Body of pancreas (tissue), 4 donors: Measurements from ENCODE around the gene PIK3C2B. TPM values are rescaled to one million over a fixed set of nuclear protein-coding genes. Genes with fewer than 3 reads are reported as not detected.

Experiments
- ATAC-seq: fragments of 150-250 bp; one replicate; pipeline ENCODE4 v1.9.1; 2016
- DNase-seq, 4 donors: peaks; one replicate each; pipeline ENCODE4 v3.0.0-alpha.2; 2019
- H3K27ac ChIP-seq, 4 donors: fragments of 200-600 bp; sonication (generic); 1 replicate in 3 of 4; 2 replicates in 1 of 4; pipeline versions ENCODE4 v1.5.1 to v1.6.1; 2016 to 2019; ENCODE audit warnings: mild to moderate bottlenecking in 1 of 4, mixed read lengths in 1 of 4, moderate library complexity in 1 of 4
- H3K27me3 ChIP-seq, 2 donors: fragments of 200-600 bp; sonication (generic); one replicate each; pipeline ENCODE4 v1.6.0; 2016; ENCODE audit warnings: mild to moderate bottlenecking in 1 of 2
- H3K36me3 ChIP-seq, 2 donors: fragments of 200-600 bp; sonication (generic); replicated peaks in 1 of 2; 2 replicates each; pipeline ENCODE4 v1.5.1; 2016; ENCODE audit warnings: low read depth in 2 of 2; ENCODE audit not compliant: insufficient read depth in 1 of 2
- H3K4me1 ChIP-seq: fragments of 200-600 bp; sonication (generic); one replicate; pipeline ENCODE4 v1.6.0; 2016
- H3K4me3 ChIP-seq, 2 donors: fragments of 200-600 bp; sonication (generic); 1 replicate in 1 of 2; 2 replicates in 1 of 2; pipeline ENCODE4 v1.5.1; 2016 to 2019
- H3K9me3 ChIP-seq, 3 donors: fragments of 200-600 bp; sonication (generic); 1 replicate in 2 of 3; 2 replicates in 1 of 3; pipeline ENCODE4 v1.5.1; 2016
- CTCF ChIP-seq, 7 experiments: fragments of 450-650 bp in 4 of 7; fragments of 200-600 bp in 3 of 7; sonication (generic) in 3 of 7; IDR thresholded peaks; one replicate each; pipeline ENCODE4 v1.5.1; 2016 to 2019; ENCODE audit warnings: antibody characterized with exemption in 7 of 7
- POLR2A ChIP-seq, 3 donors: fragments of 450-650 bp; IDR thresholded peaks; one replicate each; pipeline ENCODE4 v1.6.1; 2016; ENCODE audit warnings: antibody characterized with exemption in 3 of 3, mild to moderate bottlenecking in 2 of 3
- WGBS, 2 donors: methylation state at CpG; one replicate each; pipeline ENCODE4 v1.1.5; 2017; 5-methylcytosine and 5-hydroxymethylcytosine counted together
- intact Hi-C: fragments of 100-400 bp; cut with DNase I; formaldehyde crosslinking; loops from one replicate; pipeline ENCODE4 v1.15.1; 2023
- total RNA-seq, 2 donors: library from RNA; depleted of rRNA; stranded (reverse); fragments of >200 nt; gene quantifications; one replicate each; pipeline ENCODE4 v1.1.0, GENCODE V29; 2016

PIK3C2B gene
- total RNA-seq, 2 donors from 2014 or later: 11.4 to 18.1 TPM

DNA sequence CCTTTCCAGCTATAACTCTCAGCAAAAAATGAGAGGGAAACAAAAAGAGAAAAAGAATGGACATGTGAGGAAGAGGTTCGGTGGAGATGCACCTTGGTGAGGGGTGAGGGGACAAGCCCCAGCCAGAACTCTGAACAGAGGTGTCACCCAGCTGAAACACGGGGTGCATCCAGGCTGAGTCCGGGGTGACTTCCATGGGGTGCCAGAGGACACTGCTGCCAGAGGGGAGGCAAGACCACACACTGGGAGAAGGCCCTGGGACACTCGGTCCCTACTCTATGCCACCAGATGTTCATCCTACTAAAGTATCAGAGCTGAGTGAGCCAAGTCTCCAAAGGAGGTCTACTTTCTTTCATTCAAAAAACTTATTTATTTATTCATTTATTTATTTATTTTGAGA lies 46.9 kb downstream of the PIK3C2B start:
- Histone ChIP-seq H3K4me3 (no peak overlapping the region), H3K4me1 (peaks cover 22% of the 10 kb centered on the region), H3K27ac (no peak overlapping the region), H3K36me3 (no peaks in the 10 kb centered on the region), H3K27me3 (no peaks in the 10 kb centered on the region), H3K9me3 (no peaks in the 10 kb centered on the region)
- no peak for TF ChIP-seq CTCF (IDR thresholded peaks at IDR 0.05)
- TF ChIP-seq POLR2A (IDR thresholded peaks at IDR 0.05): no peak
- WGBS, 2 donors: 58 to 79% methylated on average over 4 of the region's 4 CpGs
- ATAC-seq: no peak
- no peak for DNase-seq
- intact Hi-C loops: loop anchor here (5.0 kb wide), 1 partner anchor 55 kb away; no protein-coding TSS in a partner anchor

DNA sequence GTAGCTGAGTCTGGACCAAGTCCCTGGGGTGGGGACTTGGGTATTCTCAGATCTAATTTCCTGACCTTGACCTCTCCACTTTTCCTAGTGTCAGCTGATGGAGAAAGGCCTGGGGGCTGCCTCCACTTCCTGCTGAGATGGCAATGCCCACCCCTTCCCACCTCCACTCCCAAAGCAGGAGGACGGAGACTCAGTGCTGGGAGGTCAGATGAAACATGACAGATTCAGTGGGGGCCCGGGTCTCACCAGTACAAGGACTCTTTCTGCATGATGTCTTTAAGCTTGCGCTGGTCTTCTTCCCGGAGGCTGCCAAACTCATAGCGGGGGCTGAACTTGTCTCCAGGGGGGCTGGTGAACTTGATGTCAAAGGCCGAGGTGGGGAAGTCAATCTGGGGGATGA lies 47.4 kb downstream of the PIK3C2B start:
- intact Hi-C loops: loop anchor here (5.0 kb wide), 1 partner anchor 55 kb away; no protein-coding TSS in a partner anchor
- TF ChIP-seq POLR2A (IDR thresholded peaks at IDR 0.05) (no peak), CTCF (IDR thresholded peaks at IDR 0.05) (no peak)
- ATAC-seq: no peak
- H3K36me3 ChIP-seq: no peaks in the 10 kb centered on the region
- H3K4me1 ChIP-seq: peaks cover 25% of the 10 kb centered on the region
- WGBS, 2 donors: 67 to 81% methylated on average over 6 of the region's 6 CpGs
- no peaks in the 10 kb centered on the region for H3K9me3 ChIP-seq
- no peaks in the 10 kb centered on the region for H3K27me3 ChIP-seq
- peak overlapping the region in 1 of 4 donors; percentile 25 for H3K27ac ChIP-seq
- DNase-seq: no peak
- H3K4me3 ChIP-seq: no peak overlapping the region

GRCh38 chr1:204446413-204447111 lies 48.0 kb downstream of the PIK3C2B start:
- intact Hi-C loops: loop anchor here (5.0 kb wide), 1 partner anchor 56 kb away; no protein-coding TSS in a partner anchor
- H3K4me1 ChIP-seq: peaks cover 25% of the 10 kb centered on the region
- H3K27me3 ChIP-seq: no peaks in the 10 kb centered on the region
- no peaks in the 10 kb centered on the region for H3K9me3 ChIP-seq
- no peaks in the 10 kb centered on the region for H3K36me3 ChIP-seq
- ATAC-seq (peak; percentile 86), DNase-seq (peak; percentile 81 to 85 (median 84))
- TF ChIP-seq CTCF (IDR thresholded peaks at IDR 0.05) (peak; percentile 77 to 88 (median 79)), POLR2A (IDR thresholded peaks at IDR 0.05) (no peak)
- H3K4me3 ChIP-seq: no peak overlapping the region
- peak overlapping the region in 2 of 4 donors; percentile 5 to 25 for H3K27ac ChIP-seq
- WGBS, 2 donors: 46 to 48% methylated on average over 6 to 11 of the region's 11 CpGs

DNA sequence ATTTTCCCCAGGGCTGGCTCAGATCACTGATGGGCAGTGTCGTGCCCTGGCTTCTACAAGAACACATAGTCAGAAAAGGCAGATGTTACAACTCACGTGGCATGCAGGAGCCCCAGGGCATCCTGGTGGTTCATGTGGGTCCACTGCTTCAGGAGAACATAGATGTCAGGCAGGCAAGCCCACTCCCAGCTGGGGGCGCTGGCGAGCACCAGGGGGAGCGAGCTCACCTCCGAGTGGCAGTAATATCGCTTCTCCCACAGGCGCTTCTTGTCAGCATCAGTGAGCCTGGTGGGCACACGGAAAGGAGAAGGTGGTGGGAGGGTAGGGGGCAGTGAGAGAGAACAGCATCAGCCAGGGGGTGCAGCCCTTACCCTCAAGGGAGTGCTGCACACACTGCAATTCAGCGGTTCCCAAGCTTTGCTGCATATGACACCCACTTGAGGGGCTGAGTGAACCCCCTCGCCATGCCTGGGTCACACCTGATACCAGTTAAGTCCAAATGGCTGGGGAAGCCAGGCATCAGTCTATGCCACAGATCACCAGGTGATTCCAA lies 48.7 kb downstream of the PIK3C2B start:
- intact Hi-C loops: loop anchor here (5.0 kb wide), 1 partner anchor 56 kb away; no protein-coding TSS in a partner anchor
- TF ChIP-seq POLR2A (IDR thresholded peaks at IDR 0.05) (no peak), CTCF (IDR thresholded peaks at IDR 0.05) (peak in 1 of 7 experiments; percentile 34)
- Histone ChIP-seq H3K4me1 (peaks cover 19% of the 10 kb centered on the region), H3K9me3 (no peaks in the 10 kb centered on the region), H3K27ac (no peak overlapping the region), H3K4me3 (no peak overlapping the region), H3K27me3 (no peaks in the 10 kb centered on the region), H3K36me3 (peaks cover 0 to 4% of the 10 kb centered on the region in 2 donors)
- ATAC-seq: no peak
- peak in 3 of 4 donors; percentile 25 to 54 (median 52) for DNase-seq
- 44 to 45% methylated on average over 10 to 11 of the region's 11 CpGs for WGBS, 2 donors

Other genes starting within 250 kb of the PIK3C2B start
- 10 to 100 TPM; 10.9 to 20.4 TPM for gene PLEKHA6, start 134.9 kb downstream of the PIK3C2B start, total RNA-seq
- 10 to 100 TPM; 32.9 to 34.3 TPM for gene PPP1R15B, start 83.0 kb downstream of the PIK3C2B start, total RNA-seq
- 100 to 1,000 TPM in 1 of 2 donors, 10 to 100 TPM in 1; 72.9 to 125 TPM for gene MDM4, start 21.6 kb upstream of the PIK3C2B start, total RNA-seq
- 1 to 10 TPM in 1 of 2 donors, under 1 TPM in 1; 0.33 to 1.6 TPM for gene LRRN2, start 190.9 kb upstream of the PIK3C2B start, total RNA-seq